Motor neuron (in vitro differentiated cells): ENCODE results near the gene AFF3. TPM values are rescaled to one million over a fixed set of nuclear protein-coding genes. Genes with fewer than 3 reads are reported as not detected.
A peak's percentile ranks its signal among the peaks of the same experiment; 100 is the strongest.

Experiments
- ATAC-seq, 8 experiments: fragments of 200-7000 bp; cut with Tn5 transposase; replicated peaks in 6 of 8; 2 replicates each; pipeline ENCODE4 v1.8.0; 2021; ENCODE audit warnings: mild to moderate bottlenecking in 8 of 8, moderate library complexity in 8 of 8
- H3K27ac ChIP-seq, 2 donors: fragments of 250-450 bp; sonication (Bioruptor Pico); 2 replicates each; pipeline ENCODE4 v1.9.0; 2021; ENCODE audit warnings: antibody characterized with exemption in 2 of 2, mild to moderate bottlenecking in 2 of 2, moderate library complexity in 1 of 2
- H3K4me1 ChIP-seq, 2 donors: fragments of 250-450 bp; sonication (Bioruptor Pico); replicated peaks in 1 of 2; 2 replicates each; pipeline ENCODE4 v1.6.1; 2021; ENCODE audit warnings: antibody characterized with exemption in 2 of 2, mild to moderate bottlenecking in 2 of 2, moderate library complexity in 1 of 2
- H3K4me3 ChIP-seq, 5 donors: fragments of 250-450 bp; sonication (Bioruptor Pico); 2 replicates each; pipeline ENCODE4 v1.9.0; 2021; ENCODE audit warnings: antibody characterized with exemption in 5 of 5, mild to moderate bottlenecking in 5 of 5, moderate library complexity in 4 of 5
- whole genome bisulfite sequencing, 10 experiments: fragments of 450-650 bp; shearing (Covaris generic); methylation state at CpG; one replicate each; pipeline ENCODE4 v1.0.0; 2022; 5-methylcytosine and 5-hydroxymethylcytosine counted together
- in situ Hi-C, 9 experiments: fragments of 400-800 bp; cut with MboI; loops; one replicate each; pipeline ENCODE4 v1.15.0; 2021; ENCODE audit warnings: low sequenced_read_pairs in 9 of 9, low pct_unique_long_range_greater_than_20kb in 2 of 9; ENCODE audit not compliant: unreplicated experiment in 9 of 9
- total RNA-seq, 8 experiments: library from RNA; unstranded; fragments of 300-600 nt; gene quantifications; 2 replicates each; pipeline versions ENCODE4 v1.2.3 to v1.2.4, GENCODE V29; 2022

Gene AFF3
- total RNA-seq, 8 experiments from 2014 or later = 0.99 to 33.6 (median 16.7) TPM

DNA sequence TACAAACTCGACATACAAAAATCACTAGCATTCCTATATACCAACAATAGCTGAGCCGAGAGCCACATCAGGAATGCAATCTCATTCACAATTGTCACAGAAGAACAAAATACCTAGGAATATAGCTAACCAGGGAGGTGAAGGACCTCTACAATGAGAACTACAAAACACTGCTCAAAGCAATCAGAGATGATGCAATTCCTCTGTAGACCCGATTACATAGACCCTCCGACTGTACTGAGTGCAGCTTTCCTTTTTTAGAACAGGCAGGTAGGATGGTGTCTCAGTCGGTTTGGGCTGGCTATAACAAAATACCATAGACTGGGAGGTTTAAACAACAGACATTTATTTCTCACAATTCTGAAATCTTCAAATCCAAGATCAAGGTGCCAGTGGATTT, 513.1 kb downstream of the AFF3 start:
- in situ Hi-C loops = no loop called here
- Histone ChIP-seq H3K27ac (no peak overlapping the region), H3K4me1 (peaks cover 3 to 13% of the 10 kb centered on the region in 2 donors), H3K4me3 (no peak overlapping the region)
- WGBS, 10 experiments = 17 to 100% (median 87%) methylated on average over 1 to 4 of the region's 5 CpGs; no CpG with 5 or more reads in 2 of the 10 experiments
- ATAC-seq = peak in 3 of 8 experiments; percentile 29 to 76 (median 37)

DNA sequence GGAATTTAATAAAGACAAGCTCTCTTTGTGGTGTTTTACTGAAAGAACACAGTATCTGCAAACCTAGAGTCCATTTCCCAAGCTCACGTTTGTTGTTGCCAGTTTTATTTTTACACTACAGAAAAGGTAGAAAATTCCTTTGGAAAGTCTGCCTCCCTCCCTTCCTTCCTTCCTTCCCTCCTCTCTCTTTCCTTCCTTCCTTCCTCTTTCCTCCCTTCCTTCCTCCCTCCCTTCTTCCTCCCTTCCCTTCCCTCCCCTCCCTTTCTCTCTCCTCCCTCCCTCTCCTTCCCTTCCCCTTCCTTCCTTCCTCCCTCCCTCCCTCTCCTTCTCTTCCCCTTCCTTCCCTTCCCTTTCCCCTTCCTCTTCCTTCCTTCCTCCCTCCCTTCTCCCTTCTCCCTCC, 516.2 kb downstream of the AFF3 start:
- Histone ChIP-seq H3K4me3 (no peak overlapping the region), H3K4me1 (peaks cover 5 to 30% of the 10 kb centered on the region in 2 donors), H3K27ac (no peak overlapping the region)
- in situ Hi-C loops = no loop called here
- no peak for ATAC-seq
- 50 to 100% methylated on average over 1 of the region's 1 CpG; no CpG with 5 or more reads in 8 of the 10 experiments for WGBS, 10 experiments

DNA sequence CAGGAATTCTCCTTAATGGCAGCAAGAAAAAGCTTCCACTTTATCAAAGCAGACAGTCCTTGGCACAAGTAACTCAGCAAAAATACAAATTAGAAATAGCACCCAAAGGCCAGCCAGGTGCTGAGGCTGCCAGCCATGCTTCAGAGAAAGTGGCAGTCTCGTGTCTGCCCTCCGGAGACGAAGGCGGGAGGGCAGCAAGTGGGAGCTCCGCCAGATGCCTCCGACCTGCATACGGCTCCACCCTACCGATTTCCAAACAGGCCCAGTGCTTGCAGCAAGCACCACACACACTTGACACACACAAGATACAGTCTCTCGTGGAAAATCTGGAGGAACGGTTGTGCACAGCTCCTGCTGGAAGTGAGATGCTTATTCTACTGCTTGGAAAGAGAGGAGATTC, 517.7 kb downstream of the AFF3 start:
- in situ Hi-C loops = no loop called here
- 23 to 87% (median 59%) methylated on average over 1 to 7 of the region's 10 CpGs; no CpG with 5 or more reads in 4 of the 10 experiments for WGBS, 10 experiments
- peak in 2 of 8 experiments; percentile 18 to 84 for ATAC-seq

DNA sequence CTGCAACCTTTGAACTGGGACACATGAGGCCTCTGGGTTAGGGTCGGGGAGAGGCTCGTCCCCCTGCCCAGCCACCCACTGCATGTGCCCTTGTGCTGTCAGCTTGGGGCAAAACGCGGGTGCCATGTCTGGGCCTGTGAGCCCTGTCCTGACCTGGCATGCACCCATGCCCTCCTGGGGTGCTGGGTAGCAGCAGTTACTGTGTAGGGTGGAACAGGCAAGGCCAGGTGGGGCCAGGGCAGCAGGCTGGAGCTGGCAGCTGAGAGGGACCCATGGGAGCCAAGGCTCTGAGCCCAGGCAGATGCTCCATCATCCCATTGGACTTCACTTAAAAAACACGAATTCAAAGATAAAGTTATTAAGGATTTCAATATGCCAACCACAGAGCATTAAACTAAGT, 518.8 kb downstream of the AFF3 start:
- Histone ChIP-seq H3K4me3 (no peak overlapping the region), H3K27ac (no peak overlapping the region), H3K4me1 (peaks cover 12 to 42% of the 10 kb centered on the region in 2 donors)
- WGBS, 10 experiments = 50 to 100% (median 80%) methylated on average over 1 to 2 of the region's 5 CpGs; no CpG with 5 or more reads in 5 of the 10 experiments
- in situ Hi-C loops = no loop called here
- no peak for ATAC-seq

More for the DNA sequence above, 517.7 kb downstream of the AFF3 start:
- Histone ChIP-seq H3K4me3 (no peak overlapping the region), H3K27ac (peak overlapping the region; percentile 13 to 28), H3K4me1 (peaks cover 7 to 33% of the 10 kb centered on the region in 2 donors)

DNA sequence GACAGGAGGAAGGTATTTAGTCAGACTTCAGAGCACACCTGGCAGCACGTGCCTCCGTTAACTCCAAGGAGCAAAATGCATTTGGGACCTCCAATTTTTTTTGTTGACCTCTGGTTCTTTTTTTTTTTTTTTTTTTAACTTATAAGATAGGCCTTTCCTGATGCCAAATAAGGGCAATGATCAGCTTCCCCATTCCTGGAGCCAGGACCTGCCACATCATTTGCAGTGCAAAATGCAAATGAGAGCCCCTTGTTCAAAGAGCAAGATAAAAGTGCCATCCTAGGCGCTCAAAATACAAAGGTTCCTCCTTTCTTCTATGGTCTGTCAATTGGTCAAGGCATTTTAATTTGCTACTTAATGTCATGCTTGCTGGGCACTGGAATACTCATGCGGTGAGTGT, 519.4 kb downstream of the AFF3 start:
- peaks cover 12 to 42% of the 10 kb centered on the region in 2 donors for H3K4me1 ChIP-seq
- H3K27ac ChIP-seq = no peak overlapping the region
- ATAC-seq = no peak
- H3K4me3 ChIP-seq = no peak overlapping the region
- in situ Hi-C loops = no loop called here
- 83 to 100% (median 100%) methylated on average over 1 to 4 of the region's 4 CpGs; no CpG with 5 or more reads in 1 of the 10 experiments for WGBS, 10 experiments

DNA sequence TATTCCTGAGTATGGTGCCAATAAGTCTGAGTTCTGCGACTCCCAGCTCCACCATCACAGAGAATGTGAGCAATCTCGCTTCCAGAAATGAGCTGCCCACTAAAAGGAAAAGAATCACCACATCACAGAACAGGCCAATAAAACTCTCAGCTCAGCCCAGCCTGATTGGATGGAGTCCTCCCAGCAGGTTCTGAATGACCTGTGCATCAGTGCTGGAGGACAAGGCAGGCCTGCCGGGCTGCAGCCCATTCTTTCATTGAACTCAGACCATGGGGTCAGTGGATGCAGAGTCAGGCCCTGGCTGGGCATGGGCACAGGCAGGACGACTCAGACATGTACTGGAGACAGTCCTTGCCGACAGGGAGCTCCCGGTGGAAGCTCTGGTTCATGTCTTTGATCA, 519.9 kb downstream of the AFF3 start:
- ATAC-seq = peak in 4 of 8 experiments; percentile 18 to 27 (median 22)
- in situ Hi-C loops = no loop called here
- 30 to 100% (median 82%) methylated on average over 1 to 5 of the region's 6 CpGs for WGBS, 10 experiments
- H3K27ac ChIP-seq = no peak overlapping the region
- H3K4me3 ChIP-seq = no peak overlapping the region
- peaks cover 12 to 42% of the 10 kb centered on the region in 2 donors for H3K4me1 ChIP-seq

DNA sequence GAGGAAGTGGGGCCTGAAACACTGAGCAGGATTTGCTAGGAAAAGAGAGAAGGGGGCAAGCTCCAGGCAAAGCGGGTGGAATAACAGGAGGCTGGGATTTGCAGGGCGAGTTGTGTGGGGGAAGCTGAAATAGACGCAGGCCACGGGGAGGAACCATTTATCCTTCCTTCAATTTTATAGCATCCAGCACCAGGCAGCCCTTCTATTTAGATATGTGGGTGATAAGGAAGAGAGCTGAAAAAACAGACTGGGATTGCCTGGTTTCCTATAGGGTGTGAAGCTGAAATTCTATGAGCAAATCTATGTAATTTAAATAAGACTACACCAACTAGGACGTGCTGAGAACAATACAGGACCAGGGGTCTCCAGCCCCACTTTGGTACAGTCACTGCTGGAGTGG, 520.6 kb downstream of the AFF3 start:
- no peak overlapping the region for H3K27ac ChIP-seq
- H3K4me1 ChIP-seq = peaks cover 12 to 42% of the 10 kb centered on the region in 2 donors
- in situ Hi-C loops = no loop called here
- WGBS, 10 experiments = 40 to 83% (median 78%) methylated on average over 1 to 5 of the region's 5 CpGs; no CpG with 5 or more reads in 4 of the 10 experiments
- no peak overlapping the region for H3K4me3 ChIP-seq
- ATAC-seq = no peak

DNA sequence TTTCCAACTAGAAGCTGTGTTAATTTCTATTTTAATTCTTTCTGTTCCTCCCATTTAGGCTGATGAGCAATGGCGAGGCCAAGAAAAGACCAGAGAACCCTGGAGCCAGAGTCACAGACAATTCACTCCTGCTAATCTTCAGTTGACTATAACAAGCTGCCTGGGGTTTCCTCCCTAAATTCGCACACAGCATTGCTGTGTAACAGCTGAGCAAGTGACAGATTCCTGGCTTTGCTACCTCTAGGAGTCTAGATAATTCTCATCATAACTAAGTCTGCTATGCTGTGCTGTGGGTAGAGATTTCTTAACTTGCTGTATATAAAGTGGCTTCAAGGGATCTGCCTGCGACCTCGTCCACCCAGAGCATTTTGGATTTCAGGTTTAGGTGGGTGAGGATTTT, 521.3 kb downstream of the AFF3 start:
- Histone ChIP-seq H3K27ac (no peak overlapping the region), H3K4me3 (no peak overlapping the region), H3K4me1 (peaks cover 12 to 42% of the 10 kb centered on the region in 2 donors)
- 25 to 100% (median 100%) methylated on average over 1 to 4 of the region's 4 CpGs; no CpG with 5 or more reads in 1 of the 10 experiments for WGBS, 10 experiments
- in situ Hi-C loops = no loop called here
- no peak for ATAC-seq

DNA sequence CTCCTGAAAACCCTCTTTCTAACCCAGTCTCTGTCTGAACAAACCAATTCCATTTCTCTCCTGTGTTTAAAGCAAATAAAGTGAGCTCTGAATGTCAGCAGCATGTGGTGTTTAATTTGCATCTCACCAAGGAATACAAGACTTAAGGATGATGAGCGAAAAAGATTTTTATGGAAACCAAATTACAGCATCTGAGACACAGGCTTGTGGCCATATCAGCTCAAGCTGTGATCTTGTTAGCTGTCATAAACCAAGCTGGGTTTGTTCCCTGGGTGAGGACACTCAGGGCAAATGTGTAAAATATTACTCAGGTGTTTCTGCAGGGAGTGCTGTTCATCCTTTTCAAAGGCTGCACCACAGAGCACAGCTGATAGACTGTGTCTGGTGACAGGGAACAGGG, 523.2 kb downstream of the AFF3 start:
- Histone ChIP-seq H3K27ac (peak overlapping the region in 1 of 2 donors; percentile 21), H3K4me1 (peaks cover 7 to 32% of the 10 kb centered on the region in 2 donors), H3K4me3 (no peak overlapping the region)
- 100% methylated on average over 1 of the region's 1 CpG; no CpG with 5 or more reads in 7 of the 10 experiments for WGBS, 10 experiments
- in situ Hi-C loops = no loop called here
- ATAC-seq = peak in 5 of 8 experiments; percentile 29 to 61 (median 40)

DNA sequence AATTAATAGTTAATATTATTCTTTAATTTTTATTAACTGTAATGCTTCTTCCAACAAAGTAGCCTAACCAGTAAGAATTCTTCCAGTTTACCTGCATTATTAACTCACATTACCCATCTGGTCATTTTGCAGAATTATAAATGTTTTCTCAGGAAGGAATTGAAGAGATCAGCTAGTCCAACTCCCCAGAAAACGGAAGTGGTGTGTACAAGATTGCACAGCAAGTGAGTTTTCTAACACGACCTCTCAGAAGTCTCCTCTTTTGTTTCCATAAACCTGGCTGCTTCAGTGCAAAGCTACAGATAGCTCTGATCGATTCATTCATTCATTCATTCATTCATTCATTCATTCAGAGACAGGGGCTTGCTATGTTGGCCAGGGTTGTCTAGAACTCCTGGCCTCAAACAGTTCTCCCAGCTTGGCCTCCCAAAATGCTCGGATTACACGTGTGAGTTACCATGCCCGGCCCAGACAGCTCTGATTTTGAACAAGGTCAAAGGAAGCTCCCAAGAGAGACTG, 523.8 kb downstream of the AFF3 start:
- in situ Hi-C loops = no loop called here
- 20 to 89% (median 72%) methylated on average over 1 to 6 of the region's 6 CpGs for WGBS, 10 experiments

DNA sequence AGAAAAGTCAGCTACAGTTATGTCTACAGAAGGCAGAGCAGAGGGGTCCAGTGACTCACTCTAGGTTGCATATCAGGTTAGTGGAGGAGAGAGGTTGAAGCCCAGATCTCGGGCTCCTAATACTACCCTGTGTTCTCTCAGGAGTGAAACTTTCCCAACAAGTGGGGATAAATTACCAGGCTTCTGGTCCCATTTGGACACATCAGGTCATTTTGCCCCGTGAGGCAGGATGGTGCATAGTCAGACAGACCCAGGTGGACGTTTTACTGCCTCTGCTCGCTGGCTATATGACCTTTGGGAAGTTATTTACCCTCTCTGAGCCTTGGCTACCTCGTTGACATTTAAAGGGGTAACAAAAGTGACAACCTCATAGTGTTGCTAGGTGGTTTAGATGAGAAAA, 524.6 kb downstream of the AFF3 start:
- in situ Hi-C loops = no loop called here
- Histone ChIP-seq H3K27ac (no peak overlapping the region), H3K4me1 (peaks cover 7 to 29% of the 10 kb centered on the region in 2 donors), H3K4me3 (no peak overlapping the region)
- whole genome bisulfite sequencing, 10 experiments = 0 to 100% (median 53%) methylated on average over 1 to 4 of the region's 5 CpGs; no CpG with 5 or more reads in 1 of the 10 experiments
- ATAC-seq = no peak

More for the DNA sequence above, 523.8 kb downstream of the AFF3 start:
- ATAC-seq = no peak
- Histone ChIP-seq H3K4me1 (peaks cover 7 to 30% of the 10 kb centered on the region in 2 donors), H3K27ac (no peak overlapping the region), H3K4me3 (no peak overlapping the region)

DNA sequence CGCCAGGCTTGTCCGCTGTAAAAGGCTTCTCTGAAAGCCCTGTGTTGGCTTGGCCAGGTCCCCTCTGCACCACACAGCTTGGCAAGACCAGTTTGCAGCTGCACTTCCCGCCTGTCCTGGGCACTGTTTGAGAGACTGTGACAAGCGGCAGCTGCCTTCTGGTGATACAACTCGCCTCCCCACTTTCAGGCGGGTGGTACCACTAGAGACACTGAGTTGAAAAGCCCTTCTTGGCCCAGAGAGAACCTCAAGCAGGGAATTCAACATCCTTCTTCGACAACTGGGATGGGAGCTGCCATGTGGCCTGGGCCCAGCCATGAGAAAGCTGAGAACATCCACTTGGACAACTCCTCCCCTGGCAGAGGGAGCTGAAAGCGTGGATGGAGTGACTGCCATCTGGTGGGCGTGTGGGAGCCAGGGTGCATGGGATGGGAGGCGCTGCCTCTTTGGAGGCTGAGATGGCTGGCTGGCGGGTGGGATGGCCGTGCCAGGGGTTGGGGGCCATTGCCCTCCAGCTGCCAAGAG, 527.1 kb downstream of the AFF3 start:
- H3K4me1 ChIP-seq = peaks cover 7 to 19% of the 10 kb centered on the region in 2 donors
- no peak overlapping the region for H3K4me3 ChIP-seq
- ATAC-seq = peak in 2 of 8 experiments; percentile 52 to 71
- WGBS, 10 experiments = 17 to 100% (median 90%) methylated on average over 1 to 2 of the region's 12 CpGs; no CpG with 5 or more reads in 5 of the 10 experiments
- in situ Hi-C loops = no loop called here
- H3K27ac ChIP-seq = no peak overlapping the region

DNA sequence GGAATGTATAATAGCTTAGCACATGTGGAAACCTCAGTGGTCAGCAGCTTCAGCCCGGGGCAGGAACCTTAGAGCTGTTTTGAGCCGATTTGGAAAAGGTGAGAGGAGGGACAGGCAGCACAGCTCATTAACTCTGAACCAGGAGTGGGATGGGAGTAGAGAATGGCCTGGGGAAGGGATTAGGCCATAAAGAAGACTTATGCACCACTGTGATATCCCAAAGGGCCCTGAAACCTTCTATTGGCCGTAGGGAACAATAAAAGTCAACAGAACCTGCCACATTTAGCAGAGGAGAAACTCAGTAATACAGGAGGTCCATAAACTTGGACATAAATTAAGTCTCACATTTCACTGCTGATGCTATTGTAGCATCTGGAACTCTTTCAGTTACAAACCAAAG, 528.4 kb downstream of the AFF3 start:
- WGBS, 10 experiments = 18 to 100% (median 69%) methylated on average over 1 to 3 of the region's 3 CpGs; no CpG with 5 or more reads in 2 of the 10 experiments
- in situ Hi-C loops = no loop called here

More for the DNA sequence above, 528.4 kb downstream of the AFF3 start:
- Histone ChIP-seq H3K27ac (no peak overlapping the region), H3K4me1 (peaks cover 0 to 8% of the 10 kb centered on the region in 2 donors), H3K4me3 (no peak overlapping the region)
- ATAC-seq = peak in 2 of 8 experiments; percentile 49 to 65
